Neural cell (in vitro differentiated cells): Measurements from ENCODE around the gene ST14. TPM values are rescaled to one million over a fixed set of nuclear protein-coding genes. Genes with fewer than 3 reads are reported as not detected.

ENCODE experiments used
- H2AFZ ChIP-seq: fragments of 200-600, 300-800 bp; sonication (generic), shearing (Covaris generic); 2 replicates; pipeline ENCODE4 v1.6.0; 2014; ENCODE audit warnings: low read depth, mild to moderate bottlenecking, antibody characterized with exemption, low read length, moderate library complexity
- H3F3A ChIP-seq: fragments of 200-600 bp; shearing (Covaris generic); 2 replicates; pipeline ENCODE4 v1.6.1; 2016; ENCODE audit warnings: mild to moderate bottlenecking, moderate library complexity, mixed read lengths, antibody characterized with exemption, low read length; ENCODE audit not compliant: insufficient read depth, poor library complexity, severe bottlenecking
- H3K27ac ChIP-seq: fragments of 200-600, 300-800 bp; sonication (generic), shearing (Covaris generic); 2 replicates; pipeline ENCODE4 v1.5.1; 2014; ENCODE audit warnings: mild to moderate bottlenecking, low read length, moderate library complexity
- H3K27me3 ChIP-seq: fragments of 300-800, 200-600 bp; sonication (generic), shearing (Covaris generic); 2 replicates; pipeline ENCODE4 v1.6.0; 2014; ENCODE audit warnings: mild to moderate bottlenecking, low read depth, low read length, moderate library complexity; ENCODE audit not compliant: insufficient read depth
- H3K36me3 ChIP-seq: fragments of 300-800, 200-600 bp; sonication (generic), shearing (Covaris generic); 2 replicates; pipeline ENCODE4 v1.5.1; 2014; ENCODE audit warnings: mild to moderate bottlenecking, antibody characterized with exemption, low read length, moderate library complexity; ENCODE audit not compliant: insufficient read depth
- H3K4me2 ChIP-seq: fragments of 300-800, 200-600 bp; sonication (generic), shearing (Covaris generic); 2 replicates; pipeline ENCODE4 v1.6.0; 2014; ENCODE audit warnings: mild to moderate bottlenecking, low read length
- H3K4me3 ChIP-seq: fragments of 300-800, 200-600 bp; sonication (generic), shearing (Covaris generic); 2 replicates; pipeline ENCODE4 v1.5.1; 2014; ENCODE audit warnings: mild to moderate bottlenecking, low read length, moderate library complexity
- H3K79me2 ChIP-seq: fragments of 200-600 bp; shearing (Covaris generic); replicated peaks from 2 replicates; pipeline ENCODE4 v1.6.0; 2014; ENCODE audit warnings: mild to moderate bottlenecking, low read length, moderate library complexity; ENCODE audit not compliant: insufficient read depth
- H3K9ac ChIP-seq: fragments of 300-800, 200-600 bp; sonication (generic), shearing (Covaris generic); 2 replicates; pipeline ENCODE4 v1.6.1; 2016; ENCODE audit warnings: mild to moderate bottlenecking, low read length, mixed read lengths
- H3K9me2 ChIP-seq: fragments of 200-600 bp; shearing (Covaris generic); 2 replicates; pipeline ENCODE4 v1.6.1; 2016; ENCODE audit warnings: mild to moderate bottlenecking, low read length, mixed read lengths; ENCODE audit not compliant: insufficient read depth
- H3K9me3 ChIP-seq: fragments of 200-600, 300-800 bp; sonication (generic), shearing (Covaris generic); 2 replicates; pipeline ENCODE4 v1.6.1; 2016; ENCODE audit warnings: mild to moderate bottlenecking, mixed run types, low read length, moderate library complexity, mixed read lengths
- H4K20me1 ChIP-seq: fragments of 200-600 bp; shearing (Covaris generic); 2 replicates; pipeline ENCODE4 v1.6.1; 2016; ENCODE audit warnings: mild to moderate bottlenecking, mixed run types; ENCODE audit not compliant: insufficient read depth
- EP300 ChIP-seq: fragments of 450-650 bp; conservative IDR thresholded peaks from 2 replicates; pipeline ENCODE4 v1.6.1; 2014; ENCODE audit warnings: antibody characterized with exemption, mild to moderate bottlenecking, moderate library complexity; ENCODE audit not compliant: poor library complexity, severe bottlenecking
- EZH2 ChIP-seq: fragments of 200-600, 300-800 bp; shearing (Covaris generic), sonication (generic); IDR thresholded peaks from 2 replicates; pipeline ENCODE4 v1.6.1; 2014; ENCODE audit warnings: antibody characterized with exemption, low read length, borderline replicate concordance, mild to moderate bottlenecking; ENCODE audit not compliant: insufficient read depth, poor library complexity, severe bottlenecking
- MXI1 ChIP-seq: fragments of 450-650 bp; conservative IDR thresholded peaks from 2 replicates; pipeline ENCODE4 v1.6.1; 2014; ENCODE audit warnings: antibody characterized with exemption, mild to moderate bottlenecking; ENCODE audit not compliant: poor library complexity, severe bottlenecking
- POLR2AphosphoS5 ChIP-seq: IDR thresholded peaks from 2 replicates; pipeline ENCODE4 v1.6.1; 2012
- RAD21 ChIP-seq: fragments of 450-650 bp; conservative IDR thresholded peaks from 2 replicates; pipeline ENCODE4 v1.6.1; 2014; ENCODE audit warnings: antibody characterized with exemption, mild to moderate bottlenecking, moderate library complexity
- SMC3 ChIP-seq: fragments of 450-650 bp; conservative IDR thresholded peaks from 2 replicates; pipeline ENCODE4 v1.6.1; 2014; ENCODE audit warnings: antibody characterized with exemption, mild to moderate bottlenecking, moderate library complexity; ENCODE audit not compliant: poor library complexity
- TAF1 ChIP-seq: IDR thresholded peaks from 2 replicates; pipeline ENCODE4 v1.6.1; 2012; ENCODE audit warnings: low read depth
- polyA plus RNA-seq: library from polyadenylated mRNA; depleted of rRNA; stranded (reverse); fragments of >200 nt; gene quantifications from 2 replicates; pipeline ENCODE4 v1.2.3, GENCODE V29; 2014
- TF ChIP-seq, protein P1 (sequence below): fragments of 450-650 bp; IDR thresholded peaks from 2 replicates; pipeline ENCODE4 v1.5.1; 2014; ENCODE audit warnings: antibody characterized with exemption, mild to moderate bottlenecking, moderate library complexity; ENCODE audit not compliant: poor library complexity, severe bottlenecking
- TF ChIP-seq, protein P2 (sequence below): IDR thresholded peaks from 2 replicates; pipeline ENCODE4 v1.6.1; 2012; ENCODE audit warnings: borderline replicate concordance

ST14 gene
- polyA plus RNA-seq, 1 donor from 2014 or later: not detected

DNA sequence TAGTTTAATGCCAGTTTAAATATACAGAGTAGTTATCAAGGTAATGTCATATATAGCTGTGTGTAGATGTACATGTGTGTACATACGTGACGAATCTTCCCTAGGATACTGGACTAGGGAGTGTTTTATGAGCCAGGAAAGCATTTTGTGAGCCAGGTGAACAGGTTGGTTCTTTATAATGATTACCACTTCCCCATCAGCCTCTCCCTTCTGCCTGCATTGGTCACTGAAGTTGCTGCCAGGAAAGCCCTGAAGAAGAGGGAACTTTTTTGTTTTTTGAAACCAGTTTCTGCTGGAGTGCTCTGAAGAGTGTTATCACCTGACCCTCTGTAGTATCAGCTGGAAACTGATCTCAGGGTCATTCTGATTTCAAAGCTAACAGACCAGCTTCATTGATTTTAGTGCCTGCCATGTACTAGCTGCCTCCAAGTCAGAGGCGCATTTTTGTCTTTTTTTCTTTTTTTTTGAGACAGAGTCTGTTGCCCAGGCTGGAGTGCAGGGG lies 14.2 kb upstream of the ST14 start:
- peak overlapping the region; percentile 59 for H3K27ac ChIP-seq

DNA sequence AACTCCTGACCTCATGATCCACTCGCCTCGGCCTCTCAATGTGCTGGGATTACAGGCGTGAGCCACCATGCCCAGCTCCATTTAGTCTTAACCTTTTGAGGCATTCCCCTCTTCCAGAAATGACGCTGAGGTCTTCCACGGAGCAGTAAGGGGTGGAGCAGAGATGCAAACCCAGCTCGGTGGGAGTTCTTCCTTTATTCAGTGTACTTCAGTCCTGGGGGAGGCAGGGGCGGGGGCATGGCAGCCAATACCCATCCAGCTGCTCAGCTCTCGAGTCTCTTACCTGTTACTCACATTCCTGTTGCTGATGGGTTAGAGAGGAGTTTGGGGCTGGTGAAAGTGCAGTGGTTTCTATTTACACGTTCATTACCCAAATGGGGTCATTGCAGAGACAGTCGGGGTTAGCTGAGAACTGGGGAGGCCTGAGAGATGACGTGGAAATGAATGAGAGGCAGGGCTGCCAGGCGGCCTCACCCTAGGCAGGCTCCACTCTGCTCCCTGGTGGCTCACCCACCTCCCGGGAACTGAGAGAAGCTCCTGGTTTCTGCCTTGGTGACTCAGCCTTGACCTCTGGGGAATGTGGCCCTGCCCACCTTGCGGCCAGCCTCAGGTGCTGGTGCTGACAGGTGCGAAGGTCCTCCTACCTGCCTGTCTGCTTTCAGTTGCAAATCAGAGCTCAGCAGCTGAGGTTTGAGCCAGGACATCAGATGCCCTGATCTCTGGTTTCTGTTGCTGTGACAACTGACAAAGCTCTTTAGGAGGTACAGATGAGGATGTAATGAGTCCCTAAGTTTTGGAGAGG lies 13.4 kb upstream of the ST14 start:
- Histone ChIP-seq H3K9me2 (no peaks in the 10 kb centered on the region), H3K27ac (no peak overlapping the region), H3K4me3 (no peak overlapping the region)

More for the DNA sequence above, 14.2 kb upstream of the ST14 start:
- peak overlapping the region; percentile 25 for H3K4me2 ChIP-seq
- peak overlapping the region; percentile 28 for H3K9ac ChIP-seq
- H3K27me3 ChIP-seq: no peaks in the 10 kb centered on the region
- H3K79me2 ChIP-seq: no peaks in the 10 kb centered on the region
- H3K4me3 ChIP-seq: peak overlapping the region; percentile 39
- TF ChIP-seq MXI1 (peak; percentile 10), POLR2AphosphoS5 (no peak)
- peaks cover 16% of the 10 kb centered on the region for H3K36me3 ChIP-seq
- H3F3A ChIP-seq: peaks cover 3% of the 10 kb centered on the region
- no peaks in the 10 kb centered on the region for H3K9me3 ChIP-seq
- no peaks in the 10 kb centered on the region for H3K9me2 ChIP-seq
- H4K20me1 ChIP-seq: no peaks in the 10 kb centered on the region
- no peak overlapping the region for H2AFZ ChIP-seq

More for the DNA sequence above, 13.4 kb upstream of the ST14 start:
- Histone ChIP-seq H3K9ac (no peak overlapping the region), H2AFZ (no peak overlapping the region), H3K4me2 (no peak overlapping the region), H3K79me2 (no peaks in the 10 kb centered on the region), H3K36me3 (peaks cover 16% of the 10 kb centered on the region), H3K9me3 (no peaks in the 10 kb centered on the region), H3F3A (peaks cover 3% of the 10 kb centered on the region), H3K27me3 (no peaks in the 10 kb centered on the region), H4K20me1 (no peaks in the 10 kb centered on the region)
- TF ChIP-seq MXI1 (no peak), EZH2 (no peak), EP300 (no peak), SMC3 (no peak), TAF1 (no peak), POLR2AphosphoS5 (no peak), RAD21 (no peak)
- TF ChIP-seq, protein P1, sequence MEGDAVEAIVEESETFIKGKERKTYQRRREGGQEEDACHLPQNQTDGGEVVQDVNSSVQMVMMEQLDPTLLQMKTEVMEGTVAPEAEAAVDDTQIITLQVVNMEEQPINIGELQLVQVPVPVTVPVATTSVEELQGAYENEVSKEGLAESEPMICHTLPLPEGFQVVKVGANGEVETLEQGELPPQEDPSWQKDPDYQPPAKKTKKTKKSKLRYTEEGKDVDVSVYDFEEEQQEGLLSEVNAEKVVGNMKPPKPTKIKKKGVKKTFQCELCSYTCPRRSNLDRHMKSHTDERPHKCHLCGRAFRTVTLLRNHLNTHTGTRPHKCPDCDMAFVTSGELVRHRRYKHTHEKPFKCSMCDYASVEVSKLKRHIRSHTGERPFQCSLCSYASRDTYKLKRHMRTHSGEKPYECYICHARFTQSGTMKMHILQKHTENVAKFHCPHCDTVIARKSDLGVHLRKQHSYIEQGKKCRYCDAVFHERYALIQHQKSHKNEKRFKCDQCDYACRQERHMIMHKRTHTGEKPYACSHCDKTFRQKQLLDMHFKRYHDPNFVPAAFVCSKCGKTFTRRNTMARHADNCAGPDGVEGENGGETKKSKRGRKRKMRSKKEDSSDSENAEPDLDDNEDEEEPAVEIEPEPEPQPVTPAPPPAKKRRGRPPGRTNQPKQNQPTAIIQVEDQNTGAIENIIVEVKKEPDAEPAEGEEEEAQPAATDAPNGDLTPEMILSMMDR: no peak
- TF ChIP-seq, protein P2, sequence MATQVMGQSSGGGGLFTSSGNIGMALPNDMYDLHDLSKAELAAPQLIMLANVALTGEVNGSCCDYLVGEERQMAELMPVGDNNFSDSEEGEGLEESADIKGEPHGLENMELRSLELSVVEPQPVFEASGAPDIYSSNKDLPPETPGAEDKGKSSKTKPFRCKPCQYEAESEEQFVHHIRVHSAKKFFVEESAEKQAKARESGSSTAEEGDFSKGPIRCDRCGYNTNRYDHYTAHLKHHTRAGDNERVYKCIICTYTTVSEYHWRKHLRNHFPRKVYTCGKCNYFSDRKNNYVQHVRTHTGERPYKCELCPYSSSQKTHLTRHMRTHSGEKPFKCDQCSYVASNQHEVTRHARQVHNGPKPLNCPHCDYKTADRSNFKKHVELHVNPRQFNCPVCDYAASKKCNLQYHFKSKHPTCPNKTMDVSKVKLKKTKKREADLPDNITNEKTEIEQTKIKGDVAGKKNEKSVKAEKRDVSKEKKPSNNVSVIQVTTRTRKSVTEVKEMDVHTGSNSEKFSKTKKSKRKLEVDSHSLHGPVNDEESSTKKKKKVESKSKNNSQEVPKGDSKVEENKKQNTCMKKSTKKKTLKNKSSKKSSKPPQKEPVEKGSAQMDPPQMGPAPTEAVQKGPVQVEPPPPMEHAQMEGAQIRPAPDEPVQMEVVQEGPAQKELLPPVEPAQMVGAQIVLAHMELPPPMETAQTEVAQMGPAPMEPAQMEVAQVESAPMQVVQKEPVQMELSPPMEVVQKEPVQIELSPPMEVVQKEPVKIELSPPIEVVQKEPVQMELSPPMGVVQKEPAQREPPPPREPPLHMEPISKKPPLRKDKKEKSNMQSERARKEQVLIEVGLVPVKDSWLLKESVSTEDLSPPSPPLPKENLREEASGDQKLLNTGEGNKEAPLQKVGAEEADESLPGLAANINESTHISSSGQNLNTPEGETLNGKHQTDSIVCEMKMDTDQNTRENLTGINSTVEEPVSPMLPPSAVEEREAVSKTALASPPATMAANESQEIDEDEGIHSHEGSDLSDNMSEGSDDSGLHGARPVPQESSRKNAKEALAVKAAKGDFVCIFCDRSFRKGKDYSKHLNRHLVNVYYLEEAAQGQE: no peak
